ENCODE results near the gene SLC66A2.

Gene SLC66A2

DNA sequence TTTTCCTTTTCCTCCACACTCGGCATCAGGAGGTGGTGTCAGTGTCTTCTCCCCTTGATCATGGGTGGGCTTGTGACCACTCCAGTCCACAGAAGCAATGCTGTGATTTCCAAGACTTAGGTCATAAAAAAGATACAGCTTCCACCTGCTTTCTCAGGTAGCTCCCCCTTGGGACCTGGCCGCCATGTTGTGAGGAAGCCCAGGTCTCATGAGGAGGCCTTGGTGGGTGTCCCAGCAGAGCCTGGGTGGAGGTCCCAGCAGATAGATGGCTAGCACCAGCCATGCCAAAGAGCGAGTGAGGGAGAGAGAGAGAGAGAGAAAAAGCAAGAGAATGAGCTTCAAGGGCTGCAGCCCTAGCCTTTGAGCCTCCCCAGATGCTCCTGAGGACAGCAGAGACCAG lies 16.0 kb downstream of the SLC66A2 start:
- no peak for DNase-seq

DNA sequence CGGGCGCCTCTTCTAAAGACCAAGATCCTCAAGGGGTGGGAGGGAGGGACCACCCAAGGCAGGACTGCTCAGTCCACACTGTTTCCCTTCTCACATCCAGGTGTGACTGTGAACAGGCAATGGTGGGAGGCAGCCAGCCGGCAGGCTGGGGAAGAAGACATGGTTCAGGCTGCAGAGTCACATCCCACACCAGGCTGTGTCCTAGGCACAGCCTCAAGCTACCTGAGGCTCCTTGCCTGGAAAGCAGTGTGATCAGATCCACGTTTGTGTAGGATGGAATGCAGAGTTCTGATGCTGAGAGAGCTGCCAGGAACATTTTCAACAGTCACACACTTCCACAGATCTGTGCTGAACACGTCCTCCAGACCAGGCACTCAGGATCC lies 16.4 kb downstream of the SLC66A2 start:
- no peak for DNase-seq

DNA sequence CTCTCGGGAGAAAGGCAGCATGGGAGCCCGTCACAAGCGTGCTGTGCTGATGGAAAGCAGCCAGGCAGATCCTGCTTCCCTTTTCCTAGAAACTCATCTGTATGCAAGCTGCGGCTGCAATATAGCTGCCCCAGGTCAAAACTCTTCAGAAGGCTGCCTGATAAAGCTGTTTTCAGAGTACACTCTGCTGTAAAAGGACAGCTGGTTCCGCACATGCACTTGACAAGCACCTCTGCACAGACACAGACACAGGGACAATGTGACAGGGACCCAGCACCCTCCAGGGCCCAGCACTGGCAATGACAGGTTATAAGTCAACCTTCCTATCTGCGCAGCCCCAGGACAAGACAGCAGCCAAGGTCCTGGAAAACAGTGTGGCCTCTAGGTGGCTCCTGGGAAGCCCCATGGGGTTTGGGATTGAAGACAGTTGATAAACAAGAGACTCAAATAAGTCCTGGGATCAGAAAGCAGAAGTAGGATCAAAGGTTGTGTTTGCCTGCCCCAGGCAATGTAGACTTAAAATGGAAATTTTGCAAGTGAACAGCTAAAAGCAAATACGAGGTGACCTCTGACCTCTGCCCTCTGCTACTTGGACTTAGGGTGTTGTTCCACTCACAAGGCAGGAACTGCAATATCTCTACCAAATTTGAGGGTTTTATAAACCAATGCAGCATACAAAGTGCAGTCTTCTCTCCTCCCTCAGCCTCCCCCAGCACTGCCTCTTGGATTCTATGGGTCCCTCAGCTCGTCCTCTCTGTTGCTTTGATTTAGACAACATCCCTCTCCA lies 16.9 kb downstream of the SLC66A2 start:
- DNase-seq: no peak

DNA sequence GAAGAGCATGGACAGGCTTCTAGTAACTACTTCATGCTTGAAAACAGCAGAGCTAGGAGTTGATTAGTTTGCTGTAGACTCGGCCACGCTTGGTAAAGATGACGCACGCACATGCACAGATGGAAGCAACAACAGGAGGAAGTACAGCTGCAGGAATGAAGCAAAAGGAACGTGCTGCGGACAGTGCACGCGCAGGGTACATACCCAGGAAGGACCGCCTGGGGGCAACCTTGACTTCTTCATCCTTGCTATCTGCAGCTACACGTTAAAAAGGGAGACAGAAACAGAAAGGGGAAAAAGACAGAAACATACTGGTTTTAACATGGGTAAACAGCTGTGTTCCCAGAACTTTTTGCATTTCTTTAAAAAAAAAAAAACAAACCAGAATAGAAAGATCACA lies 17.7 kb downstream of the SLC66A2 start:
- no peak for DNase-seq

DNA sequence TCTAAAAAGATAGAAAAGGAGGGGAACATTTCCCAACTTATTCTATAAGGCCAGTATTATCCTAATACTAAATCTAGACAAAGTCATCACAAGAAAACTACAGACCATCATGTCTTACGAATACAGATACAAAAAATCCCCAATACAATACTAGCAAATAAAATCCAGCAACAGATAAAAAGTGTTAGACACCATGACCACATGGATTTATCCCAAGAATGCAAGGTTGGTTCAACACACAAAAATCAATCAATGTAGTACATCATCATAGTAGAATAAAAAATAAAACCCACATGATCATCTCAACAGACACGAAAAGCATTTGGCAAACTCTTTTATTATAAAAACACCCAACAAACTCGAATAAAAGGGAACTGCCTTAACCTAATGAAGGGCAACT lies 18.5 kb downstream of the SLC66A2 start:
- no peak for DNase-seq

DNA sequence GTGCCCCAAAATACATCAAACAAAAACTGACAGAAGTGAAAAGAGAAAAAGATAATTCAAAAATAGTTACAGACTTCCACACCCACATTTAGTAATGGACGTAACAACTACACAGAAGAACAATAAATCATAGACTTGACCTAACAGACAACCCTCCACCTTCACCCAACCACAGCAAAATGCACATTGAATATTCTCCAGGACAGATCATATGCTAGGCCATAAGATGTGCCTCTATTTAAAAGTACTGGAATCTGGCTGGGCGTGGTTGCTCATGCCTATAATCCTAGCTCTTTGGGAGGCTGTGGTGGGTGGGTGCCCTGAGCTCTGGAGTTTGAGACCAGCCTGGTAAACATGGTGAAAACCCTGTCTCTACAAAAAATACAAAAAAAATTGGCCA lies 20.0 kb downstream of the SLC66A2 start:
- no peak for DNase-seq

DNA sequence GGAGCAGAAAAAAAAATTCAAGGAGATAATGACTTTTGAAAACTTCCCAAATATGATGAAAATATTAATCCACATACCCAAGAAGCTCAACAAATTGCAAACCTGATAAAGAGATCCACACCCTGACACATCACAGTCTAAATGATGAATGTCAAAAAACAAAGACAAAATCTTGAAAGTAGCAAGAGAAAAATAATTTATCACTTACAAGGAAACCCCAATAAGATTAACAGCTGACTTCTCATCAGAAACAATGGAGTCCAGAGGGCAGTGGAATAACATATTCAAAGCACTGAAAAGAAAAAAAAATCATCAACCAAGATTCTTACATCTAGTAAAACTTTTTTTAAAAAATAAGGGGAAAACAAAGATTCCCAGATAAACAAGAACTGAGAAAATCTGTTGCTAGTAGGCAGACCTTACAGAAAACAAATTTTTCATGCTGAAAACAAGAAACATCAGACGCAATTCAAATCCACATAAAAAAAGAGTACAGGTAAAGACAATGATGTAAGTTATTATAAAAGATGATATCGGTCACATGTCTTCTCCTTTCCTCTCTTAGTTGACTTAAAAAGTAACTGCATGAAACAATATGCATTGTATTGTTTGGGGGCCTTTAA lies 21.3 kb downstream of the SLC66A2 start:
- no peak for DNase-seq

DNA sequence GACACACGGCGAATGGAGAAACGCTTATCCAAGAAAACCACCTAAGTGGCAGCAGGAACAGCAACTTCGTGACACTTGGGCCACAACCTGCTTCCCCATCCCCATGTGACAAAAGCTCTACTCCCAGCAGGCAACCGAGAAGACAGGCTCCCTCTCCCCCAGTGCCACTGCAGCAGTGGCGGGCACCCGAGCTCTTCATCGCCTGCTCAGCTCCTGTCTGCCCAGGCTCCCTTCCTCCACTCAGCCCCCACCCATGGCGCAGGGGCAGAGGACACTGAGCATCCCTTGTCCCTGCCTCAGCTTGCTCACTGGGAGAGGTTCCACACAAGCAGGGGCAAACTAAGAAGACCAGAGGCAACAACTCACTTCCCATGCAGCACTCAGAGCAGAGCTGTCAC lies 22.9 kb downstream of the SLC66A2 start:
- no peak for DNase-seq

DNA sequence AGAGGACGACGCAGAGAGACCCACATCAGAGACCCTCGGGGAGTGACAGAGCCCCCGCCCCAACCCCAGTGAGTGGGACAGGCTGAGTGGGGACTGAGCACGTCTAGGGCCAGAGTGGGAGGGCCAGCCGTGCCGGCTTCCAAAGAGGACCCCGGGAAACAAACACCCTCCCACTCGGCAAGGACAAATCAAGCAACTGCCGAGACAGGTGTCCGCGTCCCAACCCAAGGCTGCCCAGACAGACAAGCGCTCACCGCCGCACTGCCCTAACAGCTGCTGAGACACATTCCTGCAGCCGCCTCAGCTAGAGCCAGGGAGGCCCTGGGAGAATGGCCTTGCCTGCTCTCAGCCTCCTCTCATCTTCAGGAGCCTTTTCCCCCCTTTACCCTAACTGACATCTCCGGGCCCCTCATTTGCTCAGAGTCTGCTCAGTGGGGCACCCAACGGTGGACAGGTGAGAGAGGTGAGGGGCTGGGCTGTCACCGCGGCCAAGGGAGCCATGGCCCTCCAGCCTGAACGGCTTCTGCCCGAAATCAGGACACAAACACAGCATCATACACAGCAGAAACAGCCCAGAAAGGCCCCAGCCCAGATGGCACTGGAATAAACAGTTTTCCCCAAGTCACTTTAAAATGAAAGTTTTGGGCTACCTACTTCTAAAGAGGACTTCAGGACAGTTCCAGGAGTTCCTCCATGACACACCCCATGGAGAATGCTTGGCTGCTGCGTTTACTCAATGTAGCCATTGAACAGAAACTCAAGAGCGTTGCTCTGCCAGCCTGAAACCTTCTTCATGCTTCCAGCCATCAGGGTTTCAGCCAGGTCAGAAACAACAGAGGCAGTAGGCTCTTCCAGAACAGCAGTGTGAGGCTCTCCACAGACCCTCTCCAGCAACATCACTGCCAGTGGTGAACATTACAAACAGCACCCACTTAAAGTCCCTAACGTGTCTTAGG lies 23.6 kb downstream of the SLC66A2 start:
- no peak for DNase-seq

DNA sequence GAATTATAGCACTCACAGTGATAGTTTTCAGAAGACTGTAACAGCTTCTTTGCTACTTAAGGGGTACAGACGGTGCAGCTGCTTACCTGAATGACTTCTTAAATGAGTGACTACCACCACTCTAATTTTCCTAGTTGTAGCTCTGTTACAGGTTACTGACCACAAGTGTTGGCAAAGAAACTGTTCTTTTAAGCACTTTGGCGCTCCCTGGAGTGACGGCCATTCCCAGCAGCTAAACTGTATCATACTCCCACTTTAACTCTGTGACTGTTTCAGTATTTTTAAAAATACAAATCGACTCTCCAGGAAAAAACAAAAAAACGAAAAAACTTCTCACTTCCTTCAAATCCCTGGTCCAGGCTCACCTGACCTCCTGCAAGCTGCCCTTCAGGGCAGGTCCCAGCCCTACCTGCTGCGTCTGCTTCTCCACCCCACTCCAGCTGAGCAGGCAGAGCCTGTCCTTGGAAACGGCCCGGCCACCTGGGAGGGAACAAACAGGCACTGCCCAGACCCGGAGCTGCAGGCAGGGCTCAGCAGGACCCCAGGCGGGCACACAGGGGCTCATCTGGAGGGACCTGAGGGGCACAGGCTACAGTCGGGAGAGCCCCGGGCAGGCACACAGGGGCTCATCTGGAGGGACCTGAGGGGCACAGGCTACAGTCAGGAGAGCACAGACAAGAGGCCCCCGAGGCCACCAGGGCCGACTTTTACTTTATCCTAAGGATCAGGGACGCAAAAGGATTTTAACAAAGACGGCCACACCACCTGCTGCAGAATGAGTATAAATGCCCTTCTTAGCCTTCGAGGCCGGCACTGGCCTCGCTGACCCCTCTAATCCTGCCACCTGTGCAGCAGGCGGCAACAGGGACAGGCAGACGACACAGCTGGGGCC lies 24.5 kb downstream of the SLC66A2 start:
- DNase-seq: no peak

DNA sequence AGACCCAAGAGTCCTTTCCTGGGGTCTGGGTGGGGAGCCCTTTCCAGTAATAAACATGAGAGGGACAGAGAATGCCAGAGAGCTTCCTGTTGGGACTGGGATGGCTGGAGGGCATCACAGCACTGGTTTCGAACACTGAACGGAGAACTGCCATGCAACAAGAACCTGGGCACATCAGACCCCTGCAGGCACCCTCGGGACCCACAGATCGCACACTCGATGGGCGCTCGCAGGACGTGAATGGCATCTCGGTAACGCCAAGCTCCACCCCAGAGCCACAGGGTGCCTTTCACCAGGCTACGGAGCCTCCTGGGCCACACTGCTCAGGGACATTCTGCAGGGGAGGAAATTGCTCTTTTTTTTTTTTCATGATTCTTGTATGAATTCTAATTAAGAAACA lies 25.1 kb downstream of the SLC66A2 start:
- no peak for DNase-seq

DNA sequence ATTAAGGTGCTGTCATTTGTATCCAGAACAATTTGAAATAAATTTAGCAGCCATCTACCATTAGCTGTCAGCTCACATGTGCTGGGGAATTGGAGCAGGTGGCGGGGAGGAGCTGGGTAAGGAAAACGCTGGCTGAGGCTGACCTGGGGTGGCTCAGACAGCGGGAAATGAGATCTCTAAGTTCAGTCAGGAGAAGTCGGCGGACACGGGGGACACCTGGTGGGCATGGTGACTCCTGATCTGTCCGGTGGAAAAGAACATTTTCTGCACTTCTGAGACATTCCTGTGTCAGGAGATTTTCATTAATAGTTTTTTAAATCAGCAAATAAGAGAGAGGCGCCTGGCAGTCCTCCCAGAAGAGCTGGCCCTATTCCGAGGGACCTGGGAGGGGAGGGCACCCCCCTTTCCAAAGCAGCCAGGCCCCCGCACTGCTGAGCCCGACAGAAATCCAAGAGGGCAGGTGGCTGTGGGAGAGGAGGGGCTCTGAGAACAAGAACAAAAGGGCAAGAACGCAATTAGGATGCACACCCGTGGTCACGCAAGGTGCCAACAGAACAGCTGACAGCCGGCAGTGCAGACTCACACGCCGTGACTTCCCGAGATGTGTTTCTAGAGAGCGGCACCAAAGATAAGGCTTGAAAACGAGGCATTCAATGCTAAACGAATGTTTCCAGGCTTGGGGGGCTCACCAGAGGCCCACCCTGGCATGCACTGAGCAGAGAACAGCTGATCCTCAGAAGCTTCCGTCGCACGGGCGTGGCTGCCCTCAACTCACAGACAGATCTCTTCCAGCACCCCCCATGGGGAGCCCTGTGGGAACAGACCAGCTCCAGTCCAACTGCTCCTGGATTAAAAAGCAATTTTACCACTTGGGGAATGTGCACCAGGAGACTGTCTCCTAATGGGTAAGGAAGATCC lies 26.4 kb downstream of the SLC66A2 start:
- DNase-seq: no peak

DNA sequence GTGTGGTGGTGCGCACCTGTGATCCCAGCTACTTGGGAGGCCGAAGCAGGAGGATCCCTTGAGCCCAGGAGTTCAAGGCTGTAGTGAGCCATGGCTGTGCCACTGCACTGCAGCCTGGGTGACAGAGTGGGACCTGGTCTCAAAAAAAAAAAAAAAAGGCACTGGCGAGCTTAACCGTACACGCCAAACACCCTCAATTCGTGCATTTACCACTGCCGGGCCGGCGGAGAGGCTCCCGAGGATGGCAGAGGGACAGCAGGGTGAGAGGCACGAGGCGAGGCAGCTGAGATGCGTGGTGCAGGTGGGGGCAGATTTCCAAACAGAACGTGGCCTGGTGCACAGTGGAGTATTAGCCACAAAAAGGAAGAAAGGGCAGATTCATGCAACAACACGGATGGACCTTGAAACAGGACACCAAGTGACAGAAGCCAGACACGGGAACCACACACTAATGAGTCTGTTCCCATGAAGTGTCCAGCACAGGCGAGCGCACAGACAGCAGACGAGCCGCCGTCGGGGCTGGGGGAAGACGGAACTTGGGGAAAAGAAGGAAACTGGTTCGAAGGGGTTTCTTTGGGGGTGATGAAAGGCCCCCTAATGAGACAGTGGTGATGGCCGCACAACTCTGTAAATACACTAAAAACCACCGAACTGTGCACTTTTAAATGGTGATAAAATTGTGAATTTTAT lies 27.4 kb downstream of the SLC66A2 start:
- no peak for DNase-seq

DNA sequence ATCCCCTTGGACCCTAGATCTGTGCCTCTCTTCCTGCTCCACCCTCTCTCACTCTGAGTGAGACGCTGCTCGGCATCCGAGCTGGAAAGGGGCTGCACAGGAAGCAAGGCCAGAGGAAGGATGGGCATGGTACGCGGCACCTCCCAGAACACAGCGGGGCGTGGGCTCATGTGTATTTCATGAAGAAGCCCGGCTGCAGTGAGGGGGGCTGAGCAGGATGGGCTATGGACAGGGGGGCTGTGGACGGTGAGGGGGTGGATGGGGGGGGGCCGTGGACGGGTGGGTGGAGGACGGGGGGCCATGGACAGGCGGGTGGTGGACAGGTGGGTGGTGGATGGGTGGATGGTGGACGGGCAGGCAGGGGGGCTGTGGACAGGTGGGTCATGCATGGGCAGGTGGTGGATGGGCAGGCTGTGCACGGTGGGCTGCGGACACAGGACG lies 28.5 kb downstream of the SLC66A2 start:
- no peak for DNase-seq

DNA sequence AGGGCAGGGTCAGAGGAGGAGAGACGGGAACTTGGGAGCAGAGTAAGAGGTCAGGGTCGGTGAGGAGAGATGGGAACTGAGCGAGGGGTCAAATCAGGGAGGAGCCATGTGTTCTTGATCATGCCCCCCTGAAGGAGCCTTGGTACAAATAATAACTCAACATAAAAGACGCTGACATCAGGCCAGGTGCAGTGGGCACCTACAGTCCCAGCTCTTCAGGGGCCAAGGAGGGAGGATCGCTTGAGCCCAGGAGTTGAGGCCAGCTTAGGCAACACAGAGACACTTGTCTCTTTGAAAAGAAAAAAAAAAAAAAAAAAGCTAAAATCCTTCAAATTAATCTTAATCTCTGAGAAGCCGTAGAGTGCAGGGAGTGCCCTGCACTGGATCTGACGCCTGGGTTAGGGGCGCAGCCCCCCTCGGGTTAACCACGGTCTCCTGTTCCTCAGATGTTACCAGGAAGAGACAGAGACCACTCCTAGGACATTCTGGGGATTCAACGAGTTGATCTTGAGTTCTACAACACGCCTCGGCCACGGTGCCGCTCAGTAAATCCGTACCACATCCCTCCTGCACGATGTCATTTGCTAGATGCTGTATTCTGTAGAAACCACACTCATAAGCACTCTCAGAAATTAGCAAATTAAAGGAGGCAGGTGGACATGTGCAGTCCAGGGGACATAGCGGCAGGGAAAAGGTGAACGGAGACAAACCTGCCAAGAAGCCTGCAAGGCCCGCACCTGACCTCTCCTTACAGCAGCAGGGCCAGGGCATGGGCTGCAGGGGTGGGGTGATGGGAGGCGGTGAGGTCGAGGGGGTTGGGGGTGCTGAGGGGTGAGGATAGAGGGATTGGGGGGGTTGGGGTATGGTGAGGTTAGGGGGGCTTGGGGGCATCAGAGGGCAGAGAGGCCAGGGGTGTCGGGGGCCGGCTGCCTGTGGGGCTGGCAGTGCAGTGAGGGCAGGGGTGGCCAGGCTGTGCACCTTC lies 29.2 kb downstream of the SLC66A2 start:
- DNase-seq: no peak

DNA sequence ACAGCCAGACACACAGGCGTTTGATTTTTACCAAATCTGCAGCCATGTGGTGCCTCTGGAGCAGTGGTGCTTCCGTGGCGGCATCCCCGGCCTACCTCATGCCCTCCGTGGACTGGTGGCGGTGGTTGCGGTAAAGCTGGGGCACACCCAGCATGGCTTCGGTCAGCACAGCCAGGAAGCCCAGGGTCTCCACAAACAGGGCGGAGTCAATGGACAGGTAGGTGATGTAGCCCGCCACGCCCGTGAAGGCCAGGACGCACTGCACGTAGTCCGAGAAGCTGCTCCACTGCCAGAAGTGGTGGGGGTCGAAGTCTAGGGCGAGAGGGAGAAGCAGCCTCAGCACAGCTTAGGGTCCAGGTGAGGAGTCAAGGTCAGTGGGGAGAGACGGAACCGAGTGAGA lies 32.4 kb downstream of the SLC66A2 start:
- DNase-seq: no peak

DNA sequence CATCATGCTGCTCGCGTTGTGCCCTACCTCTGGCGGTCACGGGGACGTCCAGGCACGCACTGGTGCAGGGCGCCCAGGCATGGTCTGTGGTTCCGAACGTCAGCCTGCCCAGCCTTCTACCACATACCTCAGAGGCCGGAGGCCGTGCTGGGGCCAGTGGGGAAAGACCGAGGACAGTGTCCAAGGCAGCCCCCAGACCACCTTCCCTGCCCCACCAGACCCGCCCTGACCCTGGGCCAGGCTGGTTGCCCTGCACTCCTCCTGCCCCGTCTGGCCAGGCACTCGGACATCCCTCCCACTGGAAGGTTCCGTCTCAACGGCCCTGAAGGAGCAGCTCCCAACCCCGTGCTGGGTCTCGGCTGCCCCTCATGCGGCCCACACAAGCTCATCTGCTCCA lies 32.8 kb downstream of the SLC66A2 start:
- no peak for DNase-seq

DNA sequence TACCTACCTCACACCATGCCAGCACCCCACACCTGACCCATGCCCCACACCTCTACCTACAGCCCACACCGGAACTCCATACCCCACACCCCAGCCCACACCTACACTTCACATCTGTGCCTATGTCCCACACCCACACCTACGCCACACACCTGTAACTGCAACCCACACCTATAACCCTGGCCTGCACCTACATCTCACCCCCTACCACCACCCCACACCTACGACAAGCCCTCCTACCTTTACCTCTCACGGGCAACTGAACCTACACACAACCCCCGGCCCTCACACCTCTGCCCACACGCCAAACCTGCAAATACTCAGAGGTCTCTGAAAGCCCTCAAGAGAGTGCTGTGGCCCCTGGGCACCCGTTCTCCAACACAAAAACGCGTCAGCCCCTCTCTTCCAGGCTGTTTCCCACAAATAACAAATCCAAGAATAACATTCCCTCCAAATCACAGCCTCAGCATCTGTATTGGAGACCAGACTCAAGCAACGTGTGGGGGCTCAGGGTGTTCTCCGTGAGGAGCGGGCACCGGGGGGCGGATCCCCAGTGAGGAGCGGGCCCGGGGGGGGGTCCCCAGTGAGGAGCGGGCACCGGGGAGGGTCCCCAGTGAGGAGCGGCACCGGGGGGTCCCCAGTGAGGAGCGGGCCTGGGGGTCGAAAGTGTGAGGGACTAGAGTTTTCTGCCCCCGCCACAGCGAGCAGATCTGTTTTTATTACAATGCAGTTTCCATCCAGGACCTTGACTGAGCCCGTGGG lies 33.4 kb downstream of the SLC66A2 start:
- no peak for DNase-seq

Data from 8988T (cell line).